Loucy (cell line): ENCODE results near the gene LONP1.
"Not testable (repeated sequence)": the region's sequence is repeated elsewhere in the genome, so short reads cannot be mapped to it uniquely, and the experiment has no call there.

ENCODE experiments used
- H2AFZ ChIP-seq: fragments of 200-600 bp; sonication (generic); 2 replicates; pipeline ENCODE4 v1.6.0; 2016; ENCODE audit warnings: antibody characterized with exemption, mild to moderate bottlenecking, low read length, moderate library complexity
- H3F3A ChIP-seq: fragments of 200-600 bp; 2 replicates; pipeline ENCODE4 v1.6.0; 2016; ENCODE audit warnings: antibody characterized with exemption, low read depth, mild to moderate bottlenecking
- H3K27me3 ChIP-seq: fragments of 200-600 bp; sonication (generic); 2 replicates; pipeline ENCODE4 v1.6.1; 2014; ENCODE audit warnings: low read length, mild to moderate bottlenecking; ENCODE audit not compliant: insufficient read depth, poor library complexity, severe bottlenecking
- H3K36me3 ChIP-seq: fragments of 200-600 bp; sonication (generic); 2 replicates; pipeline ENCODE4 v1.6.1; 2016; ENCODE audit warnings: low read length; ENCODE audit not compliant: insufficient read depth
- H3K4me1 ChIP-seq: fragments of 200-600 bp; sonication (generic); 2 replicates; pipeline ENCODE4 v1.5.1; 2014; ENCODE audit warnings: low read length, mild to moderate bottlenecking; ENCODE audit not compliant: insufficient read depth, poor library complexity, severe bottlenecking
- H3K4me2 ChIP-seq: fragments of 200-600 bp; sonication (generic); 2 replicates; pipeline ENCODE4 v1.6.0; 2014; ENCODE audit warnings: antibody characterized with exemption, low read length, low read depth, mild to moderate bottlenecking; ENCODE audit not compliant: poor library complexity, severe bottlenecking
- H3K4me3 ChIP-seq: fragments of 200-600 bp; sonication (generic); 2 replicates; pipeline ENCODE4 v1.5.1; 2014; ENCODE audit warnings: low read length, mild to moderate bottlenecking, mixed read lengths; ENCODE audit not compliant: poor library complexity, severe bottlenecking
- H3K79me2 ChIP-seq: fragments of 200-600 bp; sonication (generic); 2 replicates; pipeline ENCODE4 v1.6.1; 2014; ENCODE audit warnings: low read length; ENCODE audit not compliant: insufficient read depth
- H3K9ac ChIP-seq: fragments of 200-600 bp; sonication (generic); 2 replicates; pipeline ENCODE4 v1.6.0; 2014; ENCODE audit warnings: mild to moderate bottlenecking, low read depth, low read length, moderate library complexity; ENCODE audit not compliant: poor library complexity, severe bottlenecking
- H3K9me2 ChIP-seq: fragments of 200-600 bp; sonication (generic); replicated peaks from 2 replicates; pipeline ENCODE4 v1.6.1; 2016; ENCODE audit warnings: low read depth, low read length, mixed read lengths
- H3K9me3 ChIP-seq: fragments of 200-600 bp; sonication (generic); 2 replicates; pipeline ENCODE4 v1.6.1; 2014; ENCODE audit warnings: mild to moderate bottlenecking, antibody characterized with exemption, low read length, low read depth; ENCODE audit not compliant: insufficient read depth
- H4K20me1 ChIP-seq: fragments of 200-600 bp; sonication (generic); 2 replicates; pipeline ENCODE4 v1.6.0; 2014; ENCODE audit warnings: antibody characterized with exemption, low read length, mild to moderate bottlenecking; ENCODE audit not compliant: insufficient read depth, poor library complexity, severe bottlenecking
- EZH2phosphoT487 ChIP-seq: fragments of 200-600 bp; IDR thresholded peaks from 2 replicates; pipeline ENCODE4 v1.6.1; 2018; ENCODE audit warnings: antibody characterized with exemption, mild to moderate bottlenecking, moderate library complexity, borderline replicate concordance
- TF ChIP-seq, protein P1 (sequence below): fragments of 200-600 bp; sonication (generic); conservative IDR thresholded peaks from 2 replicates; pipeline ENCODE4 v1.5.1; 2014; ENCODE audit warnings: mild to moderate bottlenecking, antibody characterized with exemption, low read length

The LONP1 gene

DNA sequence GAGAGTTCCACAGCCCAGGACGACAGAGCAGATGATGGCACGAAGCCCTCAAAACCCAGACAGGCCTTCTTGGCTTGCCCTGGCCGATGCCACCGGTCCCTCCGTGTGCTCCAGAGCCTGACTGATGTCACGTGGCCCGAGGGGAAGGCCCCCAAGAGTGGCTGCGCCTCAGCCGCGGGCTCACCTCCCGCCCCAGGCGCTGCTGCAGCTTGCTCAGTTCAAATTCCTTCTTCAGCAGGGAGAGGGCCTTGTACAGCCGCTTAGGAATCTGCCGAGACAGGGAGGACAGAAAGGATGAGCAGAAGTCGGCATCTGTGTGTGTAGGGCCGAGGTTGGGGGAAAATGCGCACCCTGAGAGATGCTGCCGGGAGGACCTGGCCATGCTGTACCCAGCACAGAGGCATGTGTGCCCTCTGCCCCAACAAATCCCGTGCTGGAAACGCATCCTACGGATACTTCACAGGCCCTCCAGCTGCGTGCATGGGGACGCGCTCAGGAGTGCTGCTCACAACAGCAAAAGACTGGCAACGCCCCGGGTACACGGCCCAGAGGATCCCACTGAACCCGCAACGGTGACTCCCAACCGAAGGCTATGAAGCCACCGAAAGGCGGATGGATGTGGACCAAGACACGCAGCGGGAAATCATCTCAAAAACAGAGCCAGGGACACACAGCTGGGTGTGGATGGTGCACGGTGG lies 12.9 kb downstream of the LONP1 start:
- peaks cover 73% of the 10 kb centered on the region; the same call in 1 of the 2 replicates for H3K36me3 ChIP-seq

DNA sequence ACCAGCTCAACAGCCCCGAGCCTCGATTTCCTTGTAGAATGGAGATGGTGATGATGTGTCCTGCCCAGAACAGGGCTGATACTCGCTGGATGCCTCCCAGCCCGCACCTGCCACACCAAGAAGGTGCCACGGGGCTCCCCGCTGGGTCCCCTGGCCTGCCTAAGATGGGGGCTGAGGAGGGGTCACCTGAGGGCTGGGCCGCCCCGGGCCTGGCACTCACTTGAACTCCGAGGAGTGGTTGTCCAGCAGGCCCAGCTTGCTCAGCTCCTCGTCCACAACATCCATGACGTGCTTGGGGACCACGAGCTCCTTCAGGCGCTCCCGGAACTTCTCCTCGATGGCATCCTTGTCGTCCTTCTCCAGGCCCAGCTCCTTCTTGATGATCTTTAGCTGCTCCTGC lies 14.4 kb downstream of the LONP1 start:
- no peaks in the 10 kb centered on the region for H3K4me1 ChIP-seq
- no peak for TF ChIP-seq EZH2phosphoT487
- TF ChIP-seq, protein P1, sequence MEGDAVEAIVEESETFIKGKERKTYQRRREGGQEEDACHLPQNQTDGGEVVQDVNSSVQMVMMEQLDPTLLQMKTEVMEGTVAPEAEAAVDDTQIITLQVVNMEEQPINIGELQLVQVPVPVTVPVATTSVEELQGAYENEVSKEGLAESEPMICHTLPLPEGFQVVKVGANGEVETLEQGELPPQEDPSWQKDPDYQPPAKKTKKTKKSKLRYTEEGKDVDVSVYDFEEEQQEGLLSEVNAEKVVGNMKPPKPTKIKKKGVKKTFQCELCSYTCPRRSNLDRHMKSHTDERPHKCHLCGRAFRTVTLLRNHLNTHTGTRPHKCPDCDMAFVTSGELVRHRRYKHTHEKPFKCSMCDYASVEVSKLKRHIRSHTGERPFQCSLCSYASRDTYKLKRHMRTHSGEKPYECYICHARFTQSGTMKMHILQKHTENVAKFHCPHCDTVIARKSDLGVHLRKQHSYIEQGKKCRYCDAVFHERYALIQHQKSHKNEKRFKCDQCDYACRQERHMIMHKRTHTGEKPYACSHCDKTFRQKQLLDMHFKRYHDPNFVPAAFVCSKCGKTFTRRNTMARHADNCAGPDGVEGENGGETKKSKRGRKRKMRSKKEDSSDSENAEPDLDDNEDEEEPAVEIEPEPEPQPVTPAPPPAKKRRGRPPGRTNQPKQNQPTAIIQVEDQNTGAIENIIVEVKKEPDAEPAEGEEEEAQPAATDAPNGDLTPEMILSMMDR = no peak
- no peak overlapping the region for H3K4me2 ChIP-seq
- H3K9ac ChIP-seq = no peak overlapping the region
- H3K36me3 ChIP-seq = peaks cover 62% of the 10 kb centered on the region; the same call in 1 of the 2 replicates
- H4K20me1 ChIP-seq = peaks cover 2% of the 10 kb centered on the region
- no peaks in the 10 kb centered on the region for H3K27me3 ChIP-seq
- H3K4me3 ChIP-seq = no peak overlapping the region
- H2AFZ ChIP-seq = no peak overlapping the region
- H3K9me3 ChIP-seq = no peaks in the 10 kb centered on the region
- H3K79me2 ChIP-seq = no peaks in the 10 kb centered on the region
- no peaks in the 10 kb centered on the region for H3K9me2 ChIP-seq
- H3F3A ChIP-seq = no peaks in the 10 kb centered on the region

More for the DNA sequence above, 12.9 kb downstream of the LONP1 start:
- H3K27me3 ChIP-seq = no peaks in the 10 kb centered on the region
- no peaks in the 10 kb centered on the region for H3K9me2 ChIP-seq
- H3K4me2 ChIP-seq = no peak overlapping the region
- H3K9me3 ChIP-seq = no peaks in the 10 kb centered on the region
- H3K4me3 ChIP-seq = no peak overlapping the region
- H3K79me2 ChIP-seq = no peaks in the 10 kb centered on the region
- H3K4me1 ChIP-seq = no peaks in the 10 kb centered on the region
- no peak overlapping the region for H3K9ac ChIP-seq
- no peaks in the 10 kb centered on the region for H4K20me1 ChIP-seq
- no peaks in the 10 kb centered on the region for H3F3A ChIP-seq
- no peak overlapping the region for H2AFZ ChIP-seq
- TF ChIP-seq, protein P1 = no peak
- no peak for TF ChIP-seq EZH2phosphoT487

DNA sequence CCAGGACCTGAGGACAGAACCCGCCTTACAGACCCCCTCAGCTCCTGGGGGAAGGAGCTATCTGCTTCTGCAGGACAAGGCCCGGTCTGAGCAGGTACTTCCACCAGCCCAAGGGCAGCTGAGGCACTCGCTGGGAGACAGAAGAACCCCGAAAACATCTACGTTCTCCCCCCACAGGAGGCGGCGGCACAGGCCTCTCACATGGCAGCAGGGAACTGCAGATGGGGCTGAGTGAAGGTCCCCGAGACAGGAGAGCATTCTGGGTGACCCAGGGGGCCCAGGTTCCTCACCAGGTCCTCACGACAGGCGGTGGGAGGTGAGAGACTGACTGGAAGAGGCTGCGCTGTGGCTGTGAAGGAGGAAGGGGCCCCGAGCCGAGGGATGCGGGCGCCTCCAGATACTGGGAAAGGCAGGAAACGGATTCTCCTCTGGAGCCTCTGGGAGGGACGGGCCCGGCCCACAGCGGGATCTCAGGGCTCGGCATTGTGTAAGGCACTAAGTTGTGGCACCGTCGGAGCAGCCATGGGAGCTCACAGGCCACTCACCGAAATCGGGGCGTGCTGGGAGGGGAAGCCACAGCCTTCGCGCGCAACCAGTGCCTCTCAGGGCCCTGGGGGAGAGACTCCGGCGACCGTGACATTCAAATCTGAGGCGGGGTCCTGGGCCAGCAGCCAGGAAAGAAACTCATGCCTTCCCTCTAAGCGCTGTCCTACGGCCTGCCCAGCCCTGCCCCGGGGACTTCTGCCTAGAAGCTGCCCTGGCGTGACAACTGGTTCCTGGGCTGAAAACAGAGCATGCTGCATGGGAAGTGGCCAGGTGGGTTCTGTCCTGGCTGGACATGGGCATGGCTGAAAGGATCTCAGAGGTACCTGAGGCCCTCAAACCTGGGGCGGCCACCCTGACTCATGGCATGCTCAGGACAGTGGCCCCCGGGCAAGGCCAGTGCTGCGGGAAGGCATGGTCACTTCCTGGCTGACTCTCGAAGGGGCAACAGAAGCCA lies 15.8 kb downstream of the LONP1 start:
- TF ChIP-seq, protein P1 = no peak
- TF ChIP-seq EZH2phosphoT487 = no peak
- Histone ChIP-seq H3K9me3 (no peaks in the 10 kb centered on the region), H3K4me1 (no peaks in the 10 kb centered on the region), H4K20me1 (peaks cover 2% of the 10 kb centered on the region), H3K9me2 (no peaks in the 10 kb centered on the region), H3K4me2 (no peak overlapping the region), H3K36me3 (peaks cover 62% of the 10 kb centered on the region; the same call in 1 of the 2 replicates), H3K9ac (no peak overlapping the region), H3K4me3 (no peak overlapping the region), H3K79me2 (no peaks in the 10 kb centered on the region), H3K27me3 (no peaks in the 10 kb centered on the region), H2AFZ (no peak overlapping the region), H3F3A (no peaks in the 10 kb centered on the region)

DNA sequence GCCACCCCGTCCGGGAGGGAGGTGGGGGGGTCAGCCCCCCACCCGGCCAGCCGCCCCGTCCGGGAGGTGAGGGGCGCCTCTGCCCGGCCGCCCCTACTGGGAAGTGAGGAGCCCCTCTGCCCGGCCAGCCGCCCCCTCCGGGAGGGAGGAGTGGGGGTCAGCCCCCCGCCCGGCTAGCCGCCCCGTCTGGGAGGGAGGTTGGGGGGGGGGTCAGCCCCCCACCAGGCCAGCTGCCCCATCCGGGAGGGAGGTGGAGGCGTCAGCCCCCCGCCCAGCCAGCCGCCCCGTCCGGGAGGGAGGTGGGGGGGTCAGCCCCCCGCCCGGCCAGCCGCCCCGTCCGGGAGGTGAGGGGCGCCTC lies 17.9 kb downstream of the LONP1 start:
- not testable (repeated sequence) for H2AFZ ChIP-seq, H3K27me3 ChIP-seq, H3K4me1 ChIP-seq, H3K79me2 ChIP-seq, H3K9ac ChIP-seq, H3F3A ChIP-seq, H3K4me2 ChIP-seq, H3K9me3 ChIP-seq, H3K4me3 ChIP-seq, H3K9me2 ChIP-seq, H4K20me1 ChIP-seq
- H3K36me3 ChIP-seq = peaks cover 61% of the 10 kb centered on the region; the same call in 1 of the 2 replicates
